ENCODE data around the gene PARD3B.

Gene PARD3B

GRCh38 chr2:204846471-204846870 lies 301.2 kb downstream of the PARD3B start:
- Histone ChIP-seq H3K4me3 (replicated peaks; ENCODE audit: insufficient read depth, low read length) (no peak overlapping the region), H3K27ac (replicated peaks) (no peak overlapping the region), H3K27me3 (ENCODE audit: insufficient read depth, poor library complexity, severe bottlenecking) (no peaks in the 10 kb centered on the region)
- DNase-seq (ENCODE audit: low read depth in 1 of 2, low spot score in 1 of 2), result no peak
- TF ChIP-seq CTCF (IDR thresholded peaks at IDR 0.05; ENCODE audit: insufficient read depth, low read length) (no peak), POLR2AphosphoS5 (IDR thresholded peaks at IDR 0.05; ENCODE audit: low read depth) (no peak), REST (IDR thresholded peaks at IDR 0.05; ENCODE audit: insufficient replicate concordance, low read depth) (no peak), GABPA (IDR thresholded peaks at IDR 0.05; ENCODE audit: low read depth) (no peak), SPI1 (IDR thresholded peaks at IDR 0.05; ENCODE audit: borderline replicate concordance, low read depth) (no peak)

- H3K27me3 ChIP-seq (ENCODE audit: insufficient read depth, poor library complexity, severe bottlenecking), result no peaks in the 10 kb centered on the region
- TF ChIP-seq POLR2AphosphoS5 (IDR thresholded peaks at IDR 0.05; ENCODE audit: low read depth) (no peak), GABPA (IDR thresholded peaks at IDR 0.05; ENCODE audit: low read depth) (no peak), SPI1 (IDR thresholded peaks at IDR 0.05; ENCODE audit: borderline replicate concordance, low read depth) (no peak), CTCF (IDR thresholded peaks at IDR 0.05; ENCODE audit: insufficient read depth, low read length) (no peak), REST (IDR thresholded peaks at IDR 0.05; ENCODE audit: insufficient replicate concordance, low read depth) (no peak)
- no peak overlapping the region for H3K4me3 ChIP-seq (replicated peaks; ENCODE audit: insufficient read depth, low read length)
- no peak for DNase-seq (ENCODE audit: low read depth in 1 of 2, low spot score in 1 of 2)
- no peak overlapping the region for H3K27ac ChIP-seq (replicated peaks)
Measured at GRCh38 chr2:204849892-204850291, 304.6 kb downstream of the PARD3B start.

GRCh38 chr2:204850581-204850980 lies 305.3 kb downstream of the PARD3B start:
- TF ChIP-seq REST (IDR thresholded peaks at IDR 0.05; ENCODE audit: insufficient replicate concordance, low read depth) (peak; percentile 56), GABPA (IDR thresholded peaks at IDR 0.05; ENCODE audit: low read depth) (no peak), POLR2AphosphoS5 (IDR thresholded peaks at IDR 0.05; ENCODE audit: low read depth) (no peak)
- no peak for DNase-seq (ENCODE audit: low read depth in 1 of 2, low spot score in 1 of 2)
- Histone ChIP-seq H3K27me3 (ENCODE audit: insufficient read depth, poor library complexity, severe bottlenecking) (no peaks in the 10 kb centered on the region), H3K27ac (replicated peaks) (no peak overlapping the region), H3K4me3 (replicated peaks; ENCODE audit: insufficient read depth, low read length) (no peak overlapping the region)

GRCh38 chr2:204853905-204854304 lies 308.6 kb downstream of the PARD3B start:
- Histone ChIP-seq H3K4me3 (replicated peaks; ENCODE audit: insufficient read depth, low read length) (no peak overlapping the region), H3K27ac (replicated peaks) (no peak overlapping the region), H3K27me3 (ENCODE audit: insufficient read depth, poor library complexity, severe bottlenecking) (no peaks in the 10 kb centered on the region)
- TF ChIP-seq REST (IDR thresholded peaks at IDR 0.05; ENCODE audit: insufficient replicate concordance, low read depth), result no peak
- TF ChIP-seq SPI1 (IDR thresholded peaks at IDR 0.05; ENCODE audit: borderline replicate concordance, low read depth), result no peak
- DNase-seq (ENCODE audit: low read depth in 1 of 2, low spot score in 1 of 2), result no peak
